ENCODE data around the gene RWDD4. TPM values are rescaled to one million over a fixed set of nuclear protein-coding genes. Genes with fewer than 3 reads are reported as not detected.

Gene RWDD4
- total and polyA plus RNA-seq, 2 of the 4 experiments (the other 2 are of a cell fraction): 8.5 to 8.8 TPM

DNA sequence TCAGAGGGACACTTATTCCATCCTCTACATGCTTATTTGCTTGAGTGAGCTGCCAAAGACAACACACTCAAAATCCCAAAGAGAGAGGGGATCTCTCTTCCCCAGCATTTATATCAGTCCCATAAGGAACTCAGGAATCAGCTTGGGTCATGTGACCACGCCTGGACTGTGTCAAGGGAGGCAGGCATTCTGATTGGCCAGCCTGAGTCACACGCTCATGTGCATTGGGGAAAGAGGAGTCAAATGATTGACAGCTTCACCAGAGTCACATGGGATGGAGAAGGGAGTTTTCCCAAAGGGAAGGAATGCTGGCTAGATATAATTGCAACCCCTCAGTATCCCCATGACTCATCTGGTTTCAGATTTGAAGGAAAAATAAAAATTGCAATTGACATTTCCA, 49.0 kb downstream of the RWDD4 start:
- Histone ChIP-seq H3K36me3 (ENCODE audit: control insufficient read depth, insufficient read depth, low read length) (no peaks in the 10 kb centered on the region), H2BK15ac (ENCODE audit: low read depth, low read length) (no peak overlapping the region), H3K4me1 (ENCODE audit: control insufficient read depth, insufficient read depth, low read length) (peaks cover 5% of the 10 kb centered on the region; the same call in 1 of the 2 replicates), H4K91ac (ENCODE audit: insufficient read depth, low read depth, low read length) (no peak overlapping the region), H2AK5ac (ENCODE audit: low read depth, low read length) (no peak overlapping the region), H2AFZ (replicated peaks; ENCODE audit: low read length, poor library complexity) (no peak overlapping the region), H4K5ac (ENCODE audit: low read depth, low read length) (no peak overlapping the region), H3K9me3 (ENCODE audit: control insufficient read depth, insufficient read depth, low read length) (no peaks in the 10 kb centered on the region), H3K9me1 (ENCODE audit: insufficient read depth, low read length) (no peaks in the 10 kb centered on the region), H2AK9ac (replicated peaks; ENCODE audit: low read depth, low read length, poor library complexity) (no peak overlapping the region), H3K23ac (ENCODE audit: low read depth, low read length) (no peak overlapping the region), H3K9ac (ENCODE audit: low read depth, low read length) (no peak overlapping the region), H3K4me2 (ENCODE audit: low read depth, low read length) (peak overlapping the region; percentile 5; the same call in 1 of the 2 replicates), H3K27ac (ENCODE audit: insufficient read depth, low read length) (no peak overlapping the region), H3K56ac (ENCODE audit: extremely low read depth, insufficient read depth, low read length) (no peak overlapping the region), H3K79me1 (ENCODE audit: low read depth in 1 of 2, low read length in 2 of 2) (no peaks in the 10 kb centered on the region), H2BK5ac (ENCODE audit: low read depth, low read length, poor library complexity, severe bottlenecking) (no peak overlapping the region), H4K8ac (ENCODE audit: low read depth in 2 of 2, low read length in 2 of 2) (no peak overlapping the region), H2BK120ac (ENCODE audit: low read depth, low read length) (no peak overlapping the region), H3K18ac (ENCODE audit: low read depth, low read length) (peak overlapping the region; percentile 9; the same call in 1 of the 2 replicates), H3K4me3 (ENCODE audit: insufficient read depth, low read depth, low read length) (no peak overlapping the region), H2BK20ac (ENCODE audit: low read depth, low read length) (no peak overlapping the region), H3K27me3 (ENCODE audit: control insufficient read depth, insufficient read depth, low read length) (no peaks in the 10 kb centered on the region), H3K14ac (replicated peaks; ENCODE audit: low read depth, low read length) (peak overlapping the region; percentile 21; the same call in 1 of the 2 replicates), H4K20me1 (ENCODE audit: insufficient read depth, low read length) (no peaks in the 10 kb centered on the region), H3K4ac (ENCODE audit: low read depth, low read length) (no peak overlapping the region)
- ChIA-PET CTCF (no interaction called here), POLR2A (ENCODE audit: unreplicated experiment) (no interaction called here)
- peak; percentile 14; the same call in 1 of the 2 replicates for ATAC-seq (ENCODE audit: low read depth)
- in situ Hi-C loops (cut with MboI; ENCODE audit: low sequenced_read_pairs) (no loop called here), dilution Hi-C loops (cut with HindIII; ENCODE audit: low sequenced_read_pairs, unreplicated experiment) (no loop called here), intact Hi-C loops (cut with micrococcal nuclease) (no loop called here)
- peak; percentile 35 for DNase-seq
- TF ChIP-seq CHD1 (IDR thresholded peaks at IDR 0.05; ENCODE audit: low read depth, low read length) (no peak), SMC3 (IDR thresholded peaks at IDR 0.05; ENCODE audit: low read depth, low read length) (no peak)
- TF ChIP-seq, protein P1, sequence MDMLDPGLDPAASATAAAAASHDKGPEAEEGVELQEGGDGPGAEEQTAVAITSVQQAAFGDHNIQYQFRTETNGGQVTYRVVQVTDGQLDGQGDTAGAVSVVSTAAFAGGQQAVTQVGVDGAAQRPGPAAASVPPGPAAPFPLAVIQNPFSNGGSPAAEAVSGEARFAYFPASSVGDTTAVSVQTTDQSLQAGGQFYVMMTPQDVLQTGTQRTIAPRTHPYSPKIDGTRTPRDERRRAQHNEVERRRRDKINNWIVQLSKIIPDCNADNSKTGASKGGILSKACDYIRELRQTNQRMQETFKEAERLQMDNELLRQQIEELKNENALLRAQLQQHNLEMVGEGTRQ (IDR thresholded peaks at IDR 0.05; ENCODE audit: low read depth, low read length): peak; percentile 83
- WGBS, 2 experiments (ENCODE audit: extremely low coverage in 2 of 2, insufficient read length in 1 of 2): 100% methylated on average over 1 of the region's 2 CpGs; no CpG with 5 or more reads in 1 of the 2 experiments
- no TSS peak for BruUV-seq (replicated peaks)
